Parathyroid adenoma (tissue), 2 donors: ENCODE measurements around the gene DHRS2.

Experiments used
- H2AFZ ChIP-seq: fragments of 300-600 bp; sonication (generic); one replicate; pipeline ENCODE4 v1.7.0; 2017; ENCODE audit warnings: antibody characterized with exemption, mild to moderate bottlenecking
- H3K27ac ChIP-seq: fragments of 300-600 bp; sonication (generic); one replicate; pipeline ENCODE4 v1.7.0; 2017
- H3K27me3 ChIP-seq: fragments of 300-600 bp; sonication (generic); one replicate; pipeline ENCODE4 v1.7.0; 2017; ENCODE audit warnings: low read length; ENCODE audit not compliant: control insufficient read depth, insufficient read depth
- H3K36me3 ChIP-seq: fragments of 300-600 bp; sonication (generic); one replicate; pipeline ENCODE4 v1.7.0; 2017; ENCODE audit warnings: low read length; ENCODE audit not compliant: control insufficient read depth, insufficient read depth
- H3K4me1 ChIP-seq: fragments of 300-600 bp; sonication (generic); one replicate; pipeline ENCODE4 v1.7.0; 2017; ENCODE audit warnings: control low read depth
- H3K4me2 ChIP-seq: fragments of 300-600 bp; sonication (generic); one replicate; pipeline ENCODE4 v1.7.0; 2017; ENCODE audit warnings: low read length
- H3K4me3 ChIP-seq: fragments of 300-600 bp; sonication (generic); one replicate; pipeline ENCODE4 v1.7.0; 2017; ENCODE audit warnings: low read depth, low read length
- H3K79me2 ChIP-seq: fragments of 300-600 bp; sonication (generic); one replicate; pipeline ENCODE4 v1.7.0; 2017; ENCODE audit warnings: control low read depth
- H3K9ac ChIP-seq: fragments of 300-600 bp; sonication (generic); one replicate; pipeline ENCODE4 v1.7.0; 2017; ENCODE audit warnings: mild to moderate bottlenecking
- H3K9me3 ChIP-seq: fragments of 300-600 bp; sonication (generic); one replicate; pipeline ENCODE4 v1.7.0; 2017; ENCODE audit warnings: low read length; ENCODE audit not compliant: control insufficient read depth
- TF ChIP-seq, protein P1 (sequence below): fragments of 300-600 bp; sonication (generic); IDR thresholded peaks from one replicate; pipeline ENCODE4 v1.7.0; 2017; ENCODE audit warnings: antibody characterized with exemption, mild to moderate bottlenecking
- donor health status: primary hyperparathyroidism.

The DHRS2 gene

DNA sequence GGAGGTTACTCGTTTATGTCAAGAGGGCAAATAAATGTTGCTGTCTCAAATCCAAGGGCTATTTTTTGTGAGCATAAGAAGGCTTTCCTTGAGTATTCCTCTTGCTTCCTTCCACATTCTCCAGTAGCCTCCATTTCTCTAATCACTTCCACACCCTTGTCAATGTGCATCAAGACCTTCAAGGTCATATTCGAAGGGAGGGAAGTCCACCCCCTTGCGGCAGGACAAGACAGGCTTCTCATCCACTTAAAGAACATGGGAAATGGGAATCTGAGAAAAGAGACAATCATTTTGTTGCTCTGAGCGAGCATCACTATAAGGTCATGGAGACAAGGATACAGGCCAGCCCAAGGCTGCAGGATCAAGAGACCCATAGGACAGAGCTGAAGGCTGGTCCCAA, 13.2 kb upstream of the DHRS2 start:
- TF ChIP-seq, protein P1, sequence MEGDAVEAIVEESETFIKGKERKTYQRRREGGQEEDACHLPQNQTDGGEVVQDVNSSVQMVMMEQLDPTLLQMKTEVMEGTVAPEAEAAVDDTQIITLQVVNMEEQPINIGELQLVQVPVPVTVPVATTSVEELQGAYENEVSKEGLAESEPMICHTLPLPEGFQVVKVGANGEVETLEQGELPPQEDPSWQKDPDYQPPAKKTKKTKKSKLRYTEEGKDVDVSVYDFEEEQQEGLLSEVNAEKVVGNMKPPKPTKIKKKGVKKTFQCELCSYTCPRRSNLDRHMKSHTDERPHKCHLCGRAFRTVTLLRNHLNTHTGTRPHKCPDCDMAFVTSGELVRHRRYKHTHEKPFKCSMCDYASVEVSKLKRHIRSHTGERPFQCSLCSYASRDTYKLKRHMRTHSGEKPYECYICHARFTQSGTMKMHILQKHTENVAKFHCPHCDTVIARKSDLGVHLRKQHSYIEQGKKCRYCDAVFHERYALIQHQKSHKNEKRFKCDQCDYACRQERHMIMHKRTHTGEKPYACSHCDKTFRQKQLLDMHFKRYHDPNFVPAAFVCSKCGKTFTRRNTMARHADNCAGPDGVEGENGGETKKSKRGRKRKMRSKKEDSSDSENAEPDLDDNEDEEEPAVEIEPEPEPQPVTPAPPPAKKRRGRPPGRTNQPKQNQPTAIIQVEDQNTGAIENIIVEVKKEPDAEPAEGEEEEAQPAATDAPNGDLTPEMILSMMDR = no peak
- Histone ChIP-seq H3K9ac (no peak overlapping the region), H3K4me3 (no peak overlapping the region), H3K27ac (no peak overlapping the region), H3K4me1 (no peaks in the 10 kb centered on the region), H3K79me2 (no peaks in the 10 kb centered on the region), H3K4me2 (no peak overlapping the region), H3K9me3 (no peaks in the 10 kb centered on the region), H3K36me3 (no peaks in the 10 kb centered on the region), H2AFZ (no peak overlapping the region), H3K27me3 (no peaks in the 10 kb centered on the region)

DNA sequence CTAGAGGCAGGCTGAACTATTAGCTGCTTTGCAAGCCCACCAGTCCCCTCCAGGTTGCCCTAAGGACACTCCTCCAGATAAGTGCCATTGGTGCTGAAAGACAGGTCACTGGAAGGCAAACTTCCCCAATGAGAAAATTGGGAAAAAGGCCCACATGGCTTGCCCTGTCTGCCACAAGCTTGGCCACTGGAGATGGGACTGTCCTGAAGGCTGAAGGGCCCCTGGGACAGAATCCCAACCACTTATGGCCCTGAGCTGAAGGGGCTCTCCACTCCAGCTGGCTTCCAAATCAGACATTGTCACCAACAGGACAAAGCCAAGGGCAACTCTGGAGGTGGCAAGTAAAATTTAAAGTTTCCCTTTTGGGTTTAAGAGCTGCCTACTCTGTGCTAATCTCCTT, 12.2 kb upstream of the DHRS2 start:
- no peak overlapping the region for H3K4me2 ChIP-seq
- no peak overlapping the region for H3K4me3 ChIP-seq
- no peak overlapping the region for H3K27ac ChIP-seq
- no peak overlapping the region for H3K9ac ChIP-seq
- no peaks in the 10 kb centered on the region for H3K36me3 ChIP-seq
- TF ChIP-seq, protein P1 = no peak
- H3K27me3 ChIP-seq = no peaks in the 10 kb centered on the region
- H3K4me1 ChIP-seq = no peaks in the 10 kb centered on the region
- no peak overlapping the region for H2AFZ ChIP-seq
- H3K9me3 ChIP-seq = no peaks in the 10 kb centered on the region
- H3K79me2 ChIP-seq = no peaks in the 10 kb centered on the region

DNA sequence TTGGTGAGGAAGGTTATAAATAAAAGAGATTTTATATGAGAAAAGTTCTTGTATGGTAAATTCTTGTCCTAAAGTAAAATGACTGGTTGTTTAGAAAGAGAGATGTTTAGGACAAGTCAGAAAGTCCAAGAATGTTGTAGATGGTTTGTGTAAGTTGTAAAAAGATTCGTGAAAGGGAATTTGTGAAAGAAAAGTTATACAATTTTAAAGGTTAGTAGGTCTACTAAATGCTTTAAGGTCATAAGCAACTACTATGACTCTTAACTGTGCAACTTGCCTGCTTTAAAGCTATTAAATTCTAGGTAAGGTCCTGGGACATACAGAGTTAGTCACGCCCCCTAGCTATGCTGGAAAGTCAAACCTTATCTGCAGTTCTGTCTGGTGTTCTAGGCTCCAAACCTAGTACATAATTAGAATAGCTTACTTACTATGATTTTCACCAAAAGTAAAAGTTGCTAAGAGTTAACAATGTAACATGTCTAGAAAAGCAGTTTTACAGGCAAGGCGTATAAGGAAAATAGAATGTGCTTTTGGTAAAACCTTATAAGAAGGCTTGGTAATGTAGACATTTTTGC, 11.2 kb upstream of the DHRS2 start:
- H3K4me1 ChIP-seq = peaks cover under 1% of the 10 kb centered on the region
- H3K9ac ChIP-seq = no peak overlapping the region
- H3K4me2 ChIP-seq = no peak overlapping the region
- H3K79me2 ChIP-seq = no peaks in the 10 kb centered on the region
- no peaks in the 10 kb centered on the region for H3K27me3 ChIP-seq
- H3K9me3 ChIP-seq = no peaks in the 10 kb centered on the region
- H3K36me3 ChIP-seq = no peaks in the 10 kb centered on the region
- no peak overlapping the region for H2AFZ ChIP-seq
- TF ChIP-seq, protein P1 = no peak
- H3K27ac ChIP-seq = no peak overlapping the region
- no peak overlapping the region for H3K4me3 ChIP-seq

DNA sequence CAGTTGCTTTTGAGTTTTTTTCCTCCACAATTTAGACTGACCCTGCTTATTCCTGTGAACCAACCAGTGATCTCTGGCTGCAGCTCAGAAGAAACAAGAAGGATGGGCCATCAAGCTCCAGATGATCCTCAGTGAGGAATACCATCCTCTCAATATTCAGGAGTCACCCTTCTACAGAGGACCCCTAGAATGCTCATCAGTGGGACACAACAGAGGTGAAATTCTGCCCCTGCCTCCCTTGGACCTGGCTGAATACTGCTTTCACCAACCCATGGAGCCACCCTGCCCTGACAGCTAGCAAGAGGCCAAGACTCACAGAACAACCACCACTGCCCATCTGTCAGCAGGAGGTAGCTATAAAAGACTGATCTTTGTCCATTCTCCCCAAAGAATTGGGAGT, 9.2 kb upstream of the DHRS2 start:
- Histone ChIP-seq H3K4me3 (no peak overlapping the region), H3K9me3 (no peaks in the 10 kb centered on the region), H3K36me3 (no peaks in the 10 kb centered on the region), H3K27ac (no peak overlapping the region), H3K27me3 (no peaks in the 10 kb centered on the region), H3K9ac (no peak overlapping the region), H3K79me2 (no peaks in the 10 kb centered on the region), H3K4me1 (peaks cover 18% of the 10 kb centered on the region), H3K4me2 (no peak overlapping the region), H2AFZ (no peak overlapping the region)
- TF ChIP-seq, protein P1 = no peak

DNA sequence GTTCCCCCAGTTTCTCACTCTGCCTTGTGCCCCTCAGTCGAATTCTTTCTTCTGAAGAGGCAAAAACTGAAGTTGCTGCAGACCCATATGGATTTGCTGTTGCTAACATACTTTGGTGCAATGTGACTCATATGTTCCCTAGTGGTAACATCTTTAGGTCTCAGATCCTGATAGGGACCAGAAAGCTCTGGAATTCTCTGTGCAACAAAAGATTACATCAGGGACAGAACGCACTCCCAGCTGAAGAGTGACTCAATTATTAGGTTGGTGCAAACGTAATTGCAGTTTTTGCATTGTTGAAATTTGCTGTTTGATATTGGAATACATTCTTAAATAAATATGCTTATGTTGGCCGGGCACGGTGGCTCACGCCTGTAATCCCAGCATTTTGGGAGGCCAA, 8.2 kb upstream of the DHRS2 start:
- Histone ChIP-seq H2AFZ (no peak overlapping the region), H3K4me1 (peaks cover 26% of the 10 kb centered on the region), H3K4me2 (no peak overlapping the region), H3K36me3 (no peaks in the 10 kb centered on the region), H3K79me2 (no peaks in the 10 kb centered on the region), H3K27me3 (no peaks in the 10 kb centered on the region), H3K9ac (no peak overlapping the region), H3K9me3 (no peaks in the 10 kb centered on the region), H3K4me3 (no peak overlapping the region), H3K27ac (no peak overlapping the region)
- TF ChIP-seq, protein P1 = no peak
